NK-92 (cell line): ENCODE measurements around the gene SP1.
"Not testable (repeated sequence)": the region's sequence is repeated elsewhere in the genome, so short reads cannot be mapped to it uniquely, and the experiment has no call there.

Experiments used
- DNase-seq: peaks from one replicate; lab custom pipeline; 2025; ENCODE audit not compliant: unreplicated experiment; lab: John Stamatoyannopoulos, UW

The SP1 gene

GRCh38 chr12:53380104-53380793 is at the start of gene SP1:
Gene SP1, plus strand, starts transcription at chr12:53380176. Its CDS starts 116 bp downstream, at chr12:53380292.
- DNase-seq = peak; percentile 27

- no peak for DNase-seq
Observed at GRCh38 chr12:53330671-53331070, 49.3 kb upstream of the SP1 start.

GRCh38 chr12:53332339-53332738 is 47.6 kb upstream of the SP1 start:
- not testable (repeated sequence) for DNase-seq

- DNase-seq = no peak
Observed at GRCh38 chr12:53332744-53333143, 47.2 kb upstream of the SP1 start.

- DNase-seq = no peak
Observed at GRCh38 chr12:53333289-53333688, 46.7 kb upstream of the SP1 start.

- no peak for DNase-seq
Observed at GRCh38 chr12:53333845-53334244, 46.1 kb upstream of the SP1 start.

GRCh38 chr12:53334822-53335221 is 45.2 kb upstream of the SP1 start:
- no peak for DNase-seq

- no peak for DNase-seq
Observed at GRCh38 chr12:53336181-53336681, 43.7 kb upstream of the SP1 start, which contains the start of gene SP7. Gene SP7, minus strand, starts transcription at chr12:53336354. Its CDS starts 708 bp downstream, at chr12:53335646.

- no peak for DNase-seq
Observed at GRCh38 chr12:53338017-53338416, 42.0 kb upstream of the SP1 start.

GRCh38 chr12:53338916-53339315 is 41.1 kb upstream of the SP1 start:
- DNase-seq = no peak

GRCh38 chr12:53340398-53340797 is 39.6 kb upstream of the SP1 start:
- no peak for DNase-seq

- DNase-seq = no peak
Observed at GRCh38 chr12:53343449-53343848, 36.5 kb upstream of the SP1 start.

- DNase-seq = no peak
Observed at GRCh38 chr12:53343969-53344368, 36.0 kb upstream of the SP1 start.

GRCh38 chr12:53344487-53344823 is 35.5 kb upstream of the SP1 start:
- DNase-seq = no peak

- no peak for DNase-seq
Observed at GRCh38 chr12:53344824-53345485, 35.0 kb upstream of the SP1 start.

GRCh38 chr12:53345486-53346188 is 34.3 kb upstream of the SP1 start:
- no peak for DNase-seq

GRCh38 chr12:53346491-53346890 is 33.5 kb upstream of the SP1 start:
- DNase-seq = no peak

- no peak for DNase-seq
Observed at GRCh38 chr12:53347905-53348304, 32.1 kb upstream of the SP1 start.

GRCh38 chr12:53352331-53353256 is 27.4 kb upstream of the SP1 start:
- no peak for DNase-seq

GRCh38 chr12:53353257-53353655 is 26.7 kb upstream of the SP1 start:
- no peak for DNase-seq

- DNase-seq = no peak
Observed at GRCh38 chr12:53355121-53355520, 24.9 kb upstream of the SP1 start.
